Heart left ventricle (tissue), 13 donors: Measurements from ENCODE around the gene XBP1.

Experiments
- CTCF ChIP-seq, 12 donors: fragments of 200-600 bp; sonication (generic) in 4 of 12; IDR thresholded peaks; one replicate each; pipeline versions ENCODE4 v1.5.0 to v1.8.0; 2018 to 2022; ENCODE audit warnings: antibody characterized with exemption in 12 of 12, mild to moderate bottlenecking in 5 of 12
- POLR2A ChIP-seq, 2 donors: fragments of 450-650 bp; IDR thresholded peaks; one replicate each; pipeline ENCODE4 v1.6.1; 2017; ENCODE audit warnings: antibody characterized with exemption in 2 of 2, mild to moderate bottlenecking in 2 of 2, moderate library complexity in 2 of 2
- donor health status: ischemic (EF 13 %, LVEDD 7.1; RV severe dilation, severe dysfunction).
- donor health status: DM: no; HTN: yes; CAD: no.
- donor health status: DM: no; HTN: no; CAD: no.
- donor health status: ischemic (EF 25% LVEDD 6.9; RV normal size, moderate dysfunction).
- donor health status: ischemic (EF 25% LVEDD 5.7; RV mildly dilated, moderate dysfunction).
- donor health status: ischemic (EF 35%, LVEDD 5.7; RV mildly dilated, moderate dysfunction).
- donor health status: nonischemic (EF 11% LVEDD 7.7; RV severe dilation, severe dysfunction).
- donor health status: DM: yes; HTN: yes; CAD: no.
- donor health status: PGD.
- donor health status: ischemic (EF 29% LVEDD 5.4; RV normal size, mild dysfunction).
- donor health status: nonischemic (EF 23%, LVEDD 6.1; RV moderate dilation, normal function).

- TF ChIP-seq CTCF (IDR thresholded peaks at IDR 0.05) (no peak), POLR2A (IDR thresholded peaks at IDR 0.05) (no peak)
These were observed 20.5 kb upstream of the XBP1 start for GRCh38 chr22:28820885-28821284.
